GM21360 (cell line): ENCODE data around the gene KIFAP3.
A peak's percentile ranks its signal among the peaks of the same experiment; 100 is the strongest.
"Not testable (repeated sequence)": the region's sequence is repeated elsewhere in the genome, so short reads cannot be mapped to it uniquely, and the experiment has no call there.

Source experiments
- ATAC-seq: cut with Tn5 transposase; IDR thresholded peaks from one replicate; pipeline ENCODE4 v1.9.1; 2021; ENCODE audit warnings: mild to moderate bottlenecking, moderate library complexity; ENCODE audit not compliant: unreplicated experiment

The KIFAP3 gene

DNA sequence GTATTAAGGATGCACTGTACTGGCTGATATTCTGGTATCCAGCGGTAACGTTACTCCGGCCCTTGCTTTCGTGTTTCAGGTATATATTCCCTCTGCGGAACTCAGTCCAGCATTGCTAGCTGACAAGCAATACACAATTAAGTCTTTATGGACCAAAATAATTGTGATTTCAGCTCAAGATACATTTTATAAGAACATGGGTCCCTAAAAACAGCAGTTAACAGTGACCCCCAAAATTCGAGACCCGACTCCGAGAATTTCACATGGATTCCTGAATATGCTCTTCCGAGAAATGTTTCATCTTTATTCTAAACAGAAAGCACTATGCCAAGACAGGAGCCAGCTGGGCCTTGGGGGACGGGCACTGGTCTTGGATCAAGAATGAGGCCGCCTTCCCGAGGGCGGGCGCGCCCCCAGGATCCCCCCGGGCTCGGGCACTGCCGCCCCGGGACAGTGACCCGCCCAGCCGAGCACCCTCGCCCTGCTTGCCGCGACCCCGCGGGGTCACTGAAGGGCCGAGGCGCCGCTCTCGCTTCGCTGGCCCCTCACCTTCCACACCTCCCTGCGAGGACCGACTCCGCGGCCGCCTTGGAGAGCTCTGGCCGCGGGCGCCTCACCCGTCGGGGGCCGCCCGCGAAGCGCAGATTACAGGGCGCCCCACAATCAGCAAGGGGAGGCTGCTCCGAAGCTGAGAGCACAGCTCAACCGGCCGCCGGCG is 181.4 kb downstream of the KIFAP3 start:
- peak; percentile 11 for ATAC-seq

DNA sequence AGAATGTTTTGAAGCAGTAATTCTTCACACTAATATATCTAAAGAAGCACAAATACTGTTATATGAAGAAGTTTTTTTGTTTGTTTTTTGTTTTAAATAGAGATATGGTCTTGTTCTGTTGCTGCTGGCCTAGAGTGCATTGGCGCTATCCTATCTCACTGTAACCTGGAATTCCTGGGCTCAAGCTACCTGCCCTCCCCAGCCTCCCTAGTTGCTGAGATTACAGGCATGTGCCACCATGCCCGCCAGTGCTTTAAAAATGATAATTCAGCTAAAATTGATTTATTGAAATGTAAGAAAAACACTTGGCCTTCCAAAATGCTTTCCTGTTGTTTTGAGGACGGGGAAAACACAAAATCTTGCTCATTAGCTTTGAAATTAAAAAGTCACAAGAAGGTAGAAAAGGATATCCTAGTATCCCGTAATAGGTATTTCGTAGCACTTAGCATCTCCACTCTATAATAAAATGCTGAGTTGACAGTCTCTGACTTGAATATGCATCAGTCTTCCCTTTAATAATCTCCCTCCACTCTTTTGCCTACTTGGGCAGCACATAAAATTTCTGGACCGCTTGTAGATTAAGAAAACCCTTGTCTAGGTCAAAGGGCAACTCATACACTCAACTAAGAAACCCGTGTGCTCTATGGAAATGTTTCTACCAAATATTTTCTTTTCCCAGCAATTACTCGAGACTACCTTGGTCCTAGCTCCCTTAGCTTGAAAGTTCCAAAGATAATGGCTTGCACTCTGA is 182.1 kb downstream of the KIFAP3 start:
- no peak for ATAC-seq

DNA sequence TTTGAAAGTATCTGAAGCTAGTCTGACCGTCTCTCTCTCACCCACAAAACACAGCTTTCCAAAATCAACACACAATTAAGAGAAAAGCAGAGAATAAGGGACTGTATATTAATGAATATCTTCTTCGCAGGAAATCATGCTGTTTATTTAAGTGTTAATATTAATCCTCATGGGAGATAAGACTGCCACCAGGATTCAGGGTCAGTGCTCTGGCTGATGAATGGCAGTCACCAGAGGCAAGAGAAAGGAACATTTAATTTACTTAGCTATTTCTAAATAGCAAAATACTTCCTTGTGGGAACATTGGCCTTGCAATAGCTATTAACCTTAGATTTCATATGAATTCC is 183.0 kb downstream of the KIFAP3 start:
- ATAC-seq = no peak

DNA sequence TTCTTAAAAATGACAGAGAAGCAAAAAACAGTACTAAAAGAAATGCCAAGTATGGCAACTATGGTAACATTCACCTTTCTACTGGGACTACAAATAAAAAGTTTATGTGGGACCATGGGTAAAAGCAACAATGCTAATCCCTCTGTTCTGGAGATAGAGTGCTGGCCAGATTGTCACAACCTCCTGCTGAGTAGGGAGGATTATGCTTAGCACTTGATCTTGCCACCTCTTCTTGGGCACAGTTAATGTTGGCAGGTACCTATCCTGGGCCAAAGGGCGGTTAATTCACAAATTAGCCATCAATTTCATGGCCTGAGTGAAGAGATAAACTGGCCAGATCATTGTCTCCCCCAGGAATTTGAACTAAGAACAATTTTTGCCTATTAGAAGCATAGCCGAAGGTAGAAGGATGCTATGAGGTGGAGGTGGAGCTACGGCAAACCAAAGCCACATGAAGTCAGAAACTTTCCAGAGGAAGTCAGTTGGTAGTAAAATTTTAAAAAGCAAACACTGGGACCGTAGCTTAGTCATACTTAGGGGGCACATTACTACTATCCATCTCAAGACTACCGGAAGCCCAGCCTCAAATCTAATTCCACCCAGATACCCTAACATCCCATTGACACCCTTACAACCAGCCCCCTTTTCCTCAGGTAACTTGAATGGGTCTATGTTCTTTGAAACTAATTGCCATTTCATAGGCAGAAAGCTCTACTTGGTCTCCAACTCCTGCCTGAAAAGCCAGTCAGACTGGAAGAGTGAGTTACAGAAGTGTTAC is 183.5 kb downstream of the KIFAP3 start:
- no peak for ATAC-seq

DNA sequence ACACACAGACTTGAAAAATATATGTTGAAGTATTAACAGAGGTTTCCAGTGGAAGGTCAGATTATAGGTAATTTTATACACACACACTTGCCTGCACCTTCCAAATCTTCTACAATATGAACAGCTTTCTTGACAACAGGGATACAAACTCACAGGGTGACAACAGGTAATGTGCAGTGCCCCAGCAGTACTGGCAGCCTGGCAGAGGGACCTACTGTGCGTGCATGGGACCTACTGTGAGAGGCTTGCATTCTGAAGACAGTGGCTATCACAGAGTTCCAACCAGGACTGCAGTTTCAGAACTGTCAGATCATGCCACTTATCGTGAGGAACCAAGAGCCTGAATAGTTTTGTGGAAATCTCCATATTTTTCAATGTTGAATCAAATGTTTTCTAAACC is 184.6 kb downstream of the KIFAP3 start:
- ATAC-seq = no peak

DNA sequence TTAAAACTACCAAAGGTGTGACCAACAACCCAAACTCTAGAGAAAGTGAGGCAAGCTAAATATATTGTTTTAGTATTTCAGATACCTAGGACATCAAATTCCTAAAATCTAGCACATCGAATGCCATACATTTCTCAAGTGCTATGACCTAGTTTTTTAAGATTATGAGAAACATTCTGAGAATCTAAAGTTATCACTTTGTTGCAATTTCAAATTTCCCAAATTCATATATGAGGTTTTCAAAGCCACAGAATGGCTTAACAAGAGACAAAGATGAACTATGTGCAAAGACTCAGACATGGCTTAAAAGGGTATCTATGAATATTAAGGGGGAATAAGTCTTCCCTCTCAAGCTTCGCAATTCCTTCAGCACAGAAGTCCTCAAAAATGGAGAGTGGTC is 187.6 kb downstream of the KIFAP3 start:
- no peak for ATAC-seq

DNA sequence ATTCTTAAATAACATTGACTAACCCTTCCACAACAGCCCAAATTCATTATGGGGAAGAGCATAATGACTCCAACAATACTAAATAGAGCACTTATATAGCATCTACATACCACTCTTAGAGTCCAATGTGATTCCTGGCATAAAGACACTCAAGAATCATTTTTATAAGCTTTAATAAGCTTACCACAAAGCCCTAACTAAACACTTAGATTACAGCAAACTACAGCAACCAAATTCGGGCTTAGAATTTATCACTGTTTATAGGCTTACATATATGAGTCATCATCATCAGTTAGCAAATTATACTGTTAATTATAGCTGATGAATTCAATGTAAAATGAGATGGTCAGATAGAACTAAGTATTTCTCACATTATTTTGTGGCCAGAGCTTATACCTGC is 188.1 kb downstream of the KIFAP3 start:
- ATAC-seq = no peak

DNA sequence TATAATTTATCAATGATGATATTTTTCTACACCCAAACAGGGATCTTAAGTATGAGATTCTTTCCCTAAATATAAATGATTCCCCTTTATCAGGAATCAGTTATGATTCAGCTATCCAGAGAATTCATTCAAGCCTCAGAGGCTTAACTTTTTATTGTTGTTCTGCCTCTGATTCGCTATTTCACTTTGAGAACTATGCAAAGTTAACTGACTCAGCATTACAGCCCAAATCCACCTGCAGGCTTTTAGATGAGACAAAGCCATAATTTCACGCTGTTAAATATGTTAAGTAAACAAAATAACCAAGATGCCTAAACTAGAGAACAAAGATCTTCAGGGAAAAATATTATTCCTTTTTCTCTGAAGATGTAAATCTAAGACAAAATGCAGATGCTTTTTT is 189.3 kb downstream of the KIFAP3 start:
- no peak for ATAC-seq

DNA sequence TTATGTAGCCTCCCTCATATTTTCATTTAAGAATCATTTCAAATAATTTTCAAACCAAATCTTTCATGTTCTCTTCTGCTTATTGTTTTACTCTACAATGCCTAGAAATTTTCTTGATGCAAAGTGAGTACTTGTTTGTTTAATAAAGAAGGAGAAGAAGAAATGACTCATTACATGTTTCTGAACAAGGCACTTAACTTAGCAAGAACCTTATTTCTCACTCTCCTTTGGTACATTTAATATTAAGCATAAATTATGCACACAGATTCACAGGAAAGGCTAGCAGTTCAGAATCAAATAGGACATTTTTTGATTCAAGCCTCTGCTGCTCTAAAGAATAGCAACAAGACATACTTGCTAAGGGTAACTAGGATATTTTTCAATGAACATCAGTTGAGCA is 189.9 kb downstream of the KIFAP3 start:
- ATAC-seq = no peak

DNA sequence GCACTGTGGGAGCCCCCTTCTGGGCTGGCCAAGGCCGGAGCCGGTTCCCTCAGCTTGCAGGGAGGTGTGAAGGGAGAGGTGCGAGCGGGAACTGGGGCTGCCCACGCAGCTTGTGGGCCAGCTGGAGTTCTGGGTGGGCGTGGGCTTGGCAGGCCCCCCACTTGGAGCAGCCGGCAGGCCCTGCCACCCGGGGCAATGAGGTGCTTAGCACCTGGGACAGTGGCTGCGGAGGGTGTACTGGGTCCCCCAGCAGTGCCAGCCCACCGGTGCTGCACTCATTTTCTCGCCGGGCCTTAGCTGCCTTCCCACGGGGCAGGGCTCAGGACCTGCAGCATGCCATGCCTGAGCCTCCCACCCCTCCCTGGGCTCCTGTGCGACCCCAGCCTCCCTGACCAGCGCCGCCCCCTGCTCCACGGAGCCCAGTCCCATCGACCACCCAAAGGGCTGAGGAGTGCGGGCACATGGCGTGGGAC is 192.4 kb downstream of the KIFAP3 start:
- no peak for ATAC-seq

DNA sequence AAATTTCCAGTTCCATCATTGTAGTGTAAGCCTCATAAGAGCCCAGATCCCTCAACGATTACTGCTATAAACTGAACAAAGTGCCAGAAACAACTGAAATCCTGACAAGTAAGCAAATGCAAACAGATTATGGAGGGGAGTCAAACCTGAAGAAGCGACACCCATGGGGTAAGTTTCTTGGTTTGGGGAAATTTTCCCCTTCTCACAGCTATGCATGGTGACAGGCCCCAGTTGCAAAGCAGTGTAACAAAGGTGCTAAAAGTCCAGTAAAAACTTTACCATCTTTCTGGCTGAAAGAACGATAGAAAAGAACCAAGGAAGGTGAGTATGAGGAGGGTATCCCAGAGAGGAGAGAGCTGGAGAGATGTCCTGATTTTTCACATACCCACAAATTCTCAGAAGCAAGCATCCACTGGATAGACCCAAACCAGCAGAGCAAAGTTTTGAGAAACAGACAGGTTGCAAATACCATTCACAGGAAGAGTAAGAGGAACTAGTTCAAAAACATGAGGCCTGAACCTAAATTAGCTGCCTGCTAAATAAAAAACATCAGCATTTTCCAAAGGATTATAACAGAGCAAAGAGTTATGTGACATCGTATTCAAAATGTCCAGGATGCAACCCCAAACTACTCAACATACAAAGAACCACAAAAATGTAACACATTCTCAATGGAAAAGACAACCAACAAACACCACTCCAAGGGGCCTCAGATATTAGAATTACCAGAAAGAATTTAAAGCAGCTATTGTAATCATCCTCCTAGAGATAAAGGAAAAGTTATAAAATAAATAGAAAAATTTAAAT is 195.3 kb downstream of the KIFAP3 start:
- no peak for ATAC-seq

DNA sequence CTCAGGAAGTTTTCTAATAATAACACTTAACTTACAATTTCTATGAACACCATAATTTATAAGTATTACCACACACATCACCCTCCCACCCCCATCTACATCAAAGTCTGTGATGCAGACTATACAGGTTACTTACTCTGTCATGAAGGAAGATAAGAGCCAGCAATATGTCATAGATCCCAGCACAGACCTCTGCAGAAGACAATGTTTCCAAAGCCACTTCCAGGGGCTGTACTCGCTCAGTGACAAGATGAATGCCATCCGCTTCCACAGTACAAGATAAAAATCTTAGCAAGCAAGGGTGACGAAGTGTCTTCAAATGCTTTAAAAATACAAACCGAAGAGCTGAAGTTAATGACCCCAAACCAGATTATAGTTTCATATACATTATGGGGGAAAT is 196.0 kb downstream of the KIFAP3 start:
- no peak for ATAC-seq

DNA sequence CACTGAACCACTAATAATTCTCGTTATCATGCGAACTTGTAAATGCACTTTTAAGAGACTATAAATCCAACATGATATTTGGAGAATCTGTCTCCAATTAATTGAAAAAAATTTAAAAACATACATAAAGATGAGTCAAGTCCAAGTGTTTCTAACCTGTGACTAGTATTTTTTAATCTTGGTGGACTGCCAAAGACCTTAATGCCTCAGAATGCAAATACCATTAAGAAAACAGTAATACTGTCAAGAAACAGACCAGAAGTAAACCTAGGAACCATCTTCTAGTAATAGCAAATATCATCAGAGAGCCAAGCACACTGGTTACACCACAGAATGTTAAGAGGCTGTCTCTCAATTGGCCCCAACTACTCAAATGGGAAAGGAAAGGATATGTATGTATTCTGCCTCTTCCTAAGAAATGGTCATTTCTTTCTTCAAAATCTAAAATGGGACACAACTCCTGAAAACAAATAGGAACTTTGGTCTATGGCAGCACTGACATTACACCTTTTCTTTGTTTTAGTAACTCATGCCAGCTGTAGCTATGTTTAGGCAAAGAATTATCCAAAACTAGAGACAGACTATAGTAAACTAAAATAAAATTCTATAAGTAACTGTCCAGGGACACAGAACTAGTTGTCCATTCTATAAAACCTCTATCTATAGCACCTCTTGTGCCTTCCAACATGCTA is 196.5 kb downstream of the KIFAP3 start:
- no peak for ATAC-seq

DNA sequence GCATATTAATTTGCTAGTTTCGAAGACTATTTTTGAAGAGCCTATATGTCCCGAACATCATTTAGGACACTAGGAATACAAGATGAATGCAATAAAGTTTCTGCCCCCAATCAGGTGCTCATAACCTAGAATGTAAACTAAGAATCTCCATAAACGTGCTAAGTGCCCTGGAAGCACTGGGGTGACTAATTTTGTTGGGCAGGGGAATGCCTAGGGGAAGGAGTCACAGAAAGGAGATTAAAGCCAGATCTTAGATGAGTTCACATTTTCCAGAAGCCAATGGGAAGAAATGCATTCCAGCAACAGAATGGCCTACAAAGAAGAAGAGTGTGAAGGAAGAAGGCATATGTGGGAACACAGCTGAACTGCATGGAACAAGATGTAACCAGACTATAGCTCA is 200.3 kb downstream of the KIFAP3 start:
- no peak for ATAC-seq

DNA sequence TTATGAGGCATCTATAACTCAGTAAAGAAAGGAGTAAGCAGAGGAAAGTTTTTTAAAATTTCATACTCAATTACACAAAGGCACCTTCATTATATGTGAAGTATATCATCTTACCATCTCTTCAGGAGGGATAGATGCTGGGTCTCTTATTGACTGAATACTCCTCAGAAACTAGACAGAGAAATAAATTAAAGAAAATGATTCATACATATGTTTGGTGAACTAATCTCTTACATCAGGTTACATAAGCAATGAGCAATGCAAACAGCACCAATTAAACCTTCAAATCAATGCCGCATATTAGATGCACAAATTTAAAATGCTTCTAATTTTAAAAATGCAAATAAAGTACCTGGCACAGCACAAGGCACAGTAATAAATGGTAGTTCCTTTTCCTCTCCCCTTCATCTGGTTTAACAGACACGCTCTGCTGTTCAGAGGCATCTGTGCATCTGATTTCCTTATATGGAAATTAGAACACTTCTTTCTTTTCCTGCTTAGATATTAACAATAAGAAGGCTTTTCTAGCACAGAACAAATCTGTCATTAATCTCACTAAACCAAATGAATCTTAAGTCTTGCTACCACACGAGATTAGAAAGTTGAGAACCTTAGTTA is 200.8 kb downstream of the KIFAP3 start:
- no peak for ATAC-seq

DNA sequence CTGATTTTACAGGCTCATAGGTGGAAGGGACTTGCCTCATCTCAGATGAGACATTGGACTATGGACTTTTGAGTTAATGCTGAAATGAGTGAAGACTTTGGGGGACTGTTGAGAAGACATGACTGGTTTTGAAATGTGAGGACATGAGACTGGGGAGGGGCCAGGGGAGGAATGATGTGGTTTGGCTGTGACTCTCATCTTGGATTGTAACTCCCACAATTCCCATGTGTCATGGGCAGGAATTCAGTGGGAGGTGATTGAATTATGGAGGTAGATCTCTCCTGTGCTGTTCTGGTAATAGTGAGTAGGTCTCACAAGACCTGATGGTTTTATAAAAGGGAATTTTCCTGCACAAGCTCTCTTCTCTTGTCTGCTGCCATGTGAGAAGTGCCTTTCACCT is 201.6 kb downstream of the KIFAP3 start:
- ATAC-seq = no peak

DNA sequence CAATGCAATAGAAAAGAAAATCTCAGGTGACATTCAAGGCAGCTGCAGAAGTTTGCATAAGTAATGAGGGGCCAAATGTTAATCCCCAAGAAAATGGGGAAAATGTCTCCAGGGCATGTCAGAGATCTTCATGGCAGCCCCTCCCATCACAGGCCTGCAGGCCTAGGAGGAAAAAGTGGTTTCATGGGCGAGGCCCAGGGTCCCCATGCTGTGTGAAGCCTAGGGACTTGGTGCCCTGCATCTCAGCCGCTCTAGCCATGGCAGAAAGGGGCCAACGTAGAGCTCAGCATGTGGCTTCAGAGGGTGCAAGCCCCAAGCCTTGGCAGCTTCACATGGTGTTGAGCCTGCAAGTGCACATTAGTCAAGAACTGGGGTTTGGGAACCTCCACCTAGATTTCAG is 202.5 kb downstream of the KIFAP3 start:
- ATAC-seq = not testable (repeated sequence)
